Measurements from ENCODE around the gene SEC14L1.

GRCh38 chr17:77178050-77178449 lies 37.3 kb downstream of the SEC14L1 start:
- no peak for TF ChIP-seq ZNF777 (tag by site-specific recombination; IDR thresholded peaks at IDR 0.05; ENCODE audit: borderline replicate concordance)
- no peak for TF ChIP-seq PRDM2 (tag by site-specific recombination; IDR thresholded peaks at IDR 0.05; ENCODE audit: borderline replicate concordance)
- TF ChIP-seq YY1 (tag by site-specific recombination; IDR thresholded peaks at IDR 0.05), result no peak
- no peak for TF ChIP-seq OVOL3 (tag by site-specific recombination; IDR thresholded peaks at IDR 0.05)
- no peak for TF ChIP-seq MZF1 (tag by site-specific recombination; IDR thresholded peaks at IDR 0.05; ENCODE audit: borderline replicate concordance)
- no peak for TF ChIP-seq ZFP69B (tag by site-specific recombination; IDR thresholded peaks at IDR 0.05)
- TF ChIP-seq CTCF (tag by site-specific recombination; IDR thresholded peaks at IDR 0.05), result no peak
- TF ChIP-seq REST (tag by site-specific recombination; IDR thresholded peaks at IDR 0.05), result no peak
- TF ChIP-seq ZNF561 (tag by site-specific recombination; IDR thresholded peaks at IDR 0.05; ENCODE audit: borderline replicate concordance), result no peak
- no peak for TF ChIP-seq ZNF350 (tag by site-specific recombination; IDR thresholded peaks at IDR 0.05)
- no peak for TF ChIP-seq ZNF600 (tag by site-specific recombination; IDR thresholded peaks at IDR 0.05)
